Putamen (tissue), 1 donor: Measurements from ENCODE around the gene TRIB2.
"Not testable (repeated sequence)": the region's sequence is repeated elsewhere in the genome, so short reads cannot be mapped to it uniquely, and the experiment has no call there.

Experiments
- DNase-seq: peaks from one replicate; pipeline ENCODE4 v3.0.0-alpha.2; 2016; ENCODE audit warnings: low spot score

TRIB2 gene

GRCh38 chr2:12716282-12717190, at the start of gene TRIB2:
TRIB2 (plus strand) TSS chr2:12716936; CDS start chr2:12718308, 1,372 bp downstream.
- peak; percentile 86 for DNase-seq

- peak; percentile 39 for DNase-seq
Measured at GRCh38 chr2:12669036-12669435, 47.7 kb upstream of the TRIB2 start.

GRCh38 chr2:12672711-12673315, 43.9 kb upstream of the TRIB2 start:
- DNase-seq: peak; percentile 68

DNA sequence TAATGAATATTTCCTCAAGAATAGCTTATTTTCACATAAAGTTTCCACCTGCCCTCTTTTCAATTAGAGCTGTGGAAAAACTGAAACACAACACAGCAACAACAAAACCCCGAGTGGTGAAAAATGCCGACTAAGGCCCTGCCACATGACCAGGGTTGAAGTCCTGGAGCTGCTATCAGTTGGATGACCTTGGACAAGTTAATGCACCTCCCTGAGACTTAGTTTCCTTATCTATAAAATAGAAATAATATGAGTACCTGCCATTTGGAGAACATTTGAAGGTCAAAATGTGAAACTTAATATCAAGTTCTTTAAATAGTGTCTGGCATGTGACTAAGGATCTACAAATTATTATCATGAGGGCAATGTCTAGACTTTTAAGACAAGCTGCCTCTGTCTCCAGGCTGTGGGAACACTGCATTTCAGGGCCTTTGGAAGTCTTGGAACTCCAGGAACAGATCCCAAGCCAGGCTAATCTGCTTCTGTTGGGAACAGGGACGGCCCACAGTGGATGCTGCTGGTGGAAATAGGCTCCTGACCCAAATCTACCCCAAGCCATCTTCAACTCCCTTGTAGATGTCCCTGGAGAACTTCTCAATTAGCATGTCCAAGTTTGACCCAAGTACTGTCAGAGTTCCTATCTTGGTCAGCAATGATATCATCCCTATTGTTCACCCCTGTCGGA, 42.0 kb upstream of the TRIB2 start:
- no peak for DNase-seq

DNA sequence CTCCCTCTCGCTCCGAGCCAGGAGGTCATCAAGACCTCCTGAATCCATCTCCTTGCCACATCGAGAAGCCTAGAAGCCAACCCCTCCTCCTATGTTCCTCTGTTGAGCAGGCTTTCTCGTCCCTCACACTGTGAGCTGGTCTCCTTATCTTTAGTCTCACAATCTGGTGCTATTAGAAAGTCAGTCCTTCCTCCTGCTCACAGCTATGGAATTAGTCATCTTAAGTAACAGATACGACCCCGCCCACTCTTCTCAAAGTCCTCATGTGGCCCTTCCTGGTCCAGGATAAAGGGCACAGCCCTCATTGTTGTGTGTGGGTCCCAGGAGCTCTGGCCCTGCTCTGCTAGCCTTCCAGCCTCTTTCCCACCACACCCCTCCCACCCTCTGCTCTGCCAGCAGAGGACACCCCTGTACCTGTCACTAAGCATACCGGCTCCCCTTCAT, 41.4 kb upstream of the TRIB2 start:
- DNase-seq: no peak

GRCh38 chr2:12675801-12676200, 40.9 kb upstream of the TRIB2 start:
- DNase-seq: no peak

DNA sequence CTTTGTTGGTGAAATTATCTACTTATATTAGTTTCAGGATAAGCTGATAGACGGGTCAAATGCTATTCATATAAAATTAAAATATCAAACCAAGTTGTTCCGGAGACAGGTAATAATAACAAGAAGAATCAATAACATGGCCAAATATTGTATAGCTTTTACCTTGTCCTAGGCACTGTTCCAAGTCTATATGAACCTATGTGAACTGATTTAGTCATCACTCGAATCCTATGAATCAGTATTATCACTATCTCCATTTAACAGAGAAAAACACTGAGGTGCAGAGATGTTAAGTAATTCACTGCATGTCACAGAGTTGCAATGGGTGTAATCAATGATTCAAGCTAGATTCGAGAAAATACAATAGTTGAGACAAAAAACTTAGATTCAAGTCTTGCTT, 40.0 kb upstream of the TRIB2 start:
- no peak for DNase-seq

DNA sequence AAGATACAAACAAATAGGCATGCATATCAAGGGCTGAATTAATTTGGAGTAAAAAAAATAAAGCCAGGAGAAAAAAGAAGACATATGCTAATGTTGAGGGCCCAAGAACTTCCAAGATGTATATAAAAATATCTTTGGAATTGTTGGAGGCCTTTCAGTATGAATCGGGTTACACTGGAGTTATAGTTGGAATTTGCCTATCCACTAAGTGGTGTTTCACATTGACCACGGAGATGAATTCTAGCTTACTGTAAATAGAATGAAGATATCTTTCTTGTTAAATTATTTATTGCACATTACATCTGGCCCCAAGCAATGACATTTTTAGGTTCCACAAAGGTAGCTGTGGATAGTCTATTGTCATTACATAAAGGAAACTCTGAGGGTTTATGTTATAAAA, 38.5 kb upstream of the TRIB2 start:
- no peak for DNase-seq

DNA sequence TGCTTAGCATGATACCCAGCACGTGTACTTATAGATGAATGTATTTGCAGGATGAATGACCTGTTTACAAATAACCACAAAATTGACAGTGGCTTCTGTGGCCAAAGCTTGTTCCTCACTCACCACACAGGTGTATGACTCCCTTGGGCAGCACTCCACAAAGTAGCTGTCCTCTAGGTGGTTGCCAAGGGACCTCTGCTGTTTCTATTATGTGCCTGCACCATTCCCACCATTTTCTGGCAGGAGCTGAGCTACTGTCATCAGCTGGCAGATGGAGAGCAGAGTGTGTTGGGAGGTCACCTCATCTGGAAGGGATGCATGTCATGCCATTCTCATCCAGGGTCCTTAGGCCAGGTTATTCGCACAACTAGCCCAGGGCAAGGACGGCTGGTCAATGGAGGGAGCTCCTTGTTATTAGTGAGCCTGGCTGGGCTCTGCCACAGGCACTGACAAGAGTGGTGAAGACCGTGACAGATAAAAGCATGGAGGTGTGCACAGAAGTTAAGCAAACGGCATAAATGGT, 37.1 kb upstream of the TRIB2 start:
- no peak for DNase-seq

DNA sequence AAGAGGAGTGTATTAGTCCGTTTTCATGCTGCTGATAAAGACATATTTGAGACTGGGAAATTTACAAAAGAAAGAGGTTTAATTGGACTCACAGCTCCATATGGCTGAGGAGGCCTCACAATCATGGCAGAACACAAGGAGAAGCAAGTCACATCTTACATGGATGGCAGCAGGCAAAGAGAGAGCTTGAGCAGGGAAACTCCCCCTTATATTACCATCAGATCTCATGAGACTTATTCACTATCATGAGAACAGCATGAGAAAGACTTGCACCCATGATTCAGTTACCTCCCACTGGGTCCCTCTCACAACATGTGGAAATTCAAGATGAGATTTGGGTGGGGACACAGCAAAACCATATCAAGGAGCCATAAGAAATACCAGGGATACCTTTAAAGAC, 36.6 kb upstream of the TRIB2 start:
- not testable (repeated sequence) for DNase-seq

- DNase-seq: no peak
Measured at GRCh38 chr2:12682017-12682416, 34.7 kb upstream of the TRIB2 start.

- no peak for DNase-seq
Measured at GRCh38 chr2:12683457-12684100, 33.2 kb upstream of the TRIB2 start.

DNA sequence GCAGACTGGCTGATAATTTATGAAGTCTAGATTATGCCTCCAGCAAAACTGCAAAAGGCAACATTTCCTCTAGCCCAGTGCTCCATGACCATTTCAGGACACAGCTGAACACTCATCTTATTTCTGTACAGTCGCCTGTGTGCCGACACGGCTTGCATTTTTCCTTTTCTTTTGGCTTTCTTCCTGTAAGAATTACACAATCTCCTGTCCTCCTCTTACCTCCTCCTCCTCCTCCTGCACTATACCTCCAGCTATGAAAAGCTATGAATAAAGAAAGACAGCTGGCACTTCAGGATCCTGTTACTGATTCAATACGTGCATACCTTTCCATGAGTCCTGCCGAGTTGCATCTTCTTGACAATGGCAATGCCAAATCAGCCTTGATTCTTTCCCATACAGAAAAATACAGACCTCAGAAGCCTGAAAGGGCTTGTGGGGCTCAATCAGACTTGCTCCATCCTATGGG, 32.2 kb upstream of the TRIB2 start:
- DNase-seq: peak; percentile 49

DNA sequence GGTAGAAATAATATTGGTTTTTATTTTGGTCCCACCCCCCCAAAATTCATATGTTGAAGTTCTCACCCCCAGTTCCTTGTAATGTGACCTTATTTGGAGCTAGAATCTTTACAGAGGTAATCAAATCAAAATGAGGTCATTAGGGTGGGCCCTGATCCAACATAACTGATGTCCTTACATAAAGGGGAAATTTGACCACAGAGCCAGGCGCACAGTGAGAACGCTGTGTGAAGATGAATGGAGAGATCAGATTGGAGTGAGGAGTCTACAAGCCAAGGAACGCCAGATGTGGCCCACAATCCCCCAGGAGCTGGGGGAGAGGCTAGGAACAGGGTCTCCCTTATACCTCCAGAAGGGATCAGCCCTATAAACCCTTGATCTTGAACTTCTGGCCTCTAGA, 31.6 kb upstream of the TRIB2 start:
- DNase-seq: no peak

GRCh38 chr2:12685956-12686355, 30.8 kb upstream of the TRIB2 start:
- no peak for DNase-seq

DNA sequence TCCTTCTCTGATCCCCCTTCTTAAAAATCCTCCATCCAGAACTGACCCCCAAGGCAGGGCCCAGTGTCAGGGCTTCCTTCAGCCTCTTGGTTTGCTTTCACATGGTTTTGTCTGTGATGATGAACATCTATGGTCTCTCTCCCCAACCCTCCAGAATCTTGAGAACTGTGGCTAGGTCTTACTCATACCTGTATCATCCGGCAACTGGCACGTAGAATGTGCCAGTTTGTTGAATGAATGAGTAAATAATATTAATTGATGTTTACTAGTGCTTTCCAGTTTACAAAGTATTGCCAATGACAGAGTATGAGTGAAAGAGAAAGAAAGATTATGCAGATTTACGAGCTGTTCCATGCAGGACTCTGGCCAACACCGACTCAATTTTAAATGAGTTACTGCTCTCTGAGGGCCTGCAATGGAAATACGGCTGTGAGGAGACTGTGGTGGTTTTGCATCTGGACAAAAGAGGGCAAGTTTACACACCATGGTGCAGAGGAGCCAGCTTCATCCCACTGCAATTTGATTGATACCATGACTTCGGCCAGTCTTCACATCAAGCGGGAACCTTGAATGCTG, 29.9 kb upstream of the TRIB2 start:
- DNase-seq: no peak

GRCh38 chr2:12688091-12688490, 28.6 kb upstream of the TRIB2 start:
- no peak for DNase-seq

DNA sequence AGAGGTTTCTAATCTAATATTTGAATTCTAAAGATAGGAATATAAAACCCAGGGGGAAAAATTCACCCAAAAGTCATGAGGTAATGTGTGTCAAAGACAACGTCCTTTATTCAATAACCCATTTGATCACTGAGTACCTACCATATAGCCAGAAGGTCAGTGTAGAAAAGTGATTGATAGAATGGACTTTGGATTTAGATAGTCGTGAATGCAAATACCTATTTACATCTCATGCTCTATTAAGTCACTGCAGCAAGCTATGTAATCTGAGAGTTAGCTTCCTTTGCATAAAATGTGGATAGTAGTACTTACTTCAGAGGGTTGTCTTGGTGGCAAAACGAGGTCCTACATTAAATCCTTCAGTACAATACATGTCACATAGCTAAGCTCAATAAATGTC, 27.8 kb upstream of the TRIB2 start:
- DNase-seq: no peak

GRCh38 chr2:12693509-12693908, 23.2 kb upstream of the TRIB2 start:
- no peak for DNase-seq

- DNase-seq: no peak
Measured at GRCh38 chr2:12694990-12695774, 21.6 kb upstream of the TRIB2 start.

- DNase-seq: no peak
Measured at GRCh38 chr2:12697617-12698016, 19.1 kb upstream of the TRIB2 start.
